HuH-7 (cell line): ENCODE results near the gene GSK3A.

Experiments used
- DNase-seq: peaks from one replicate; pipeline ENCODE4 v3.0.0; 2011; ENCODE audit warnings: low spot score

GSK3A gene

DNA sequence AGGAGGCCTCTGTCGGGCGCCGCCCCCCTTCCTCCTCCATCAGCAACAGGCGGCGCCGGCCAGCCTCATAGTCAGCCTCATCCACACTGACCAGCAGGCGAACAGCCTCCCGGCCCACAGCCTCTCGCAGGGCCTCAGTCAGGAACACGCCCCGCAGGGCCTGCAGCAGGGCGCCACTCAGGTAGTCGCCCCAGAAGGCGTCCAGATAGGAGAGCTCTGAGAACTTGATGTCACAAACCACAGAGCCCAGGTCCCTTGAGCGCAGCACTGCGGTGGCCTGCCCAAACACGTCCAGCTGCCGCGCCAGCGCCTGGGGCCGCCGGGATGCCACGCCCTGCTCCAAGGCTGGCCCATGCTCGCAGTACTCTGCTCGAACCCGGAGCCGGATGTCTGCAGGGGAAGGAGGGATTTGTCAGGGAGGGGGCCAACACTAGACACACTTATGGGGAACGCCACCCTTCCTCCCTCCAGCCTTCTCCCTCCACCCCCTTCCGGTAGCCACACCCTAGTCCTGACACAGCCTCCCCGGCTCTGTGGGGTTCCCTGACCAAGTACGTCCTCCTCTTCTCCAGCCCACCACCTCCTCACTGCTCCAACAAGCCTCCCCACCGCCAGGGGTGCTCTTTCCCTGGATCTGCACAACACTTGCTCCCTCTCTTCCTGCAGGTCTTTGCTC lies 42.8 kb downstream of the GSK3A start:
- no peak for DNase-seq

DNA sequence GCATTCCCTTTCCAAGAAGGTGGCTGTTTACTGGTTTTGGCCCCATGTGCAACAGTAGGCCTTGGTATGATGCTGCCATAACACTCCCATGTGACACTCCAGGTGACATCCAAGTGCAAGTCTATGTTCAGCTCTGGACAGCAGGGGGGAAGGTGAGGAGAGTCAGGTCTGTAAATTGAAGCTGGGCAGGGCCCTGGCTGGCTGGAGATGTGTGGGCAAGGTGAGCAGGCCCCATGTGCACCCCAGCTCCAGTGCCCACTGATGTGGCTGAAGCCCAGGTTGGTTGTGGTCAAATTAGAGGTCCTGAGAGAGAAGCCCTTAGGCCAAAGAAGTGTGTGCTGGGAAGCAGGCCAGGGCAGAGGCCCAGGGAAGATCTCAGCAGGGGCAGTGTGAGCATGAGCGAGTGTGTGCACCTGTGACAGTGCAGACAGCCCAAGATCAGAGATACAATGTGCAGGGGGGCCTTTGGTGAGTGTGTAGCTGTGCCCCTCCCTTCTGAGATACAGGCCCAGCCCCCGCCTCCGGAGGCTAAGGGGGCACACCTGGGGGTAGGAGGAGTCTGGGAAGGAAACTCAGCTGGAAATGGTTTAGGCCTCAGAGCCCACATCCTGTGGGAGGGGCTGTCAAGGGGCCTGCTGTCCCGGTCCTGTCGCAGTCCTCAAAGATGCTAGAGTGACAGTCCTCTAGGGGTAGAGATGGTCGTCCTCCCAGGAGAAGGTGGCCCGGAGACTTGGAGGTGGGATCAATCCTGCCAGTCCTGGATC lies 43.5 kb downstream of the GSK3A start:
- no peak for DNase-seq

DNA sequence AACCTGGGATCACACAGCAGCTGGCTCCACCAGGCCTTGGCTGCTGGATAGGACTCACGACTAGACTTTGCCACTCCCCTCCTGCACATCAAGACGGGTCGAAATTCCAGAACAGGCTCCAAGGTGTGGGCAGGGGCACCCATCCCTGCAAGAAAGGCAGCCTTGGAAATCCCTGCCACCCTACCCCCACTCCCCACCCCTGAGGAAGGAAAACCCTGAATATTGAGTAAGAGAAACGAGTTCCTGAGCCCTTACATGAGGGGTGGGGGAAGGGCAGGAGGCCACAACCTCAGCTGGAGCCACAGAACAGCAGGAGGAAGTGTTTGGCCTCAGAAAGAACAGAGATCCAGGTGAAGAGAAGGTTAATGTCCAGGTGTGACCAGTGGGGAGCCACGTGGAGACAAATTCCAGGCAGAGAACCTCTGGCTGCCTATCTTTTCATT lies 45.0 kb downstream of the GSK3A start:
- DNase-seq, result no peak

DNA sequence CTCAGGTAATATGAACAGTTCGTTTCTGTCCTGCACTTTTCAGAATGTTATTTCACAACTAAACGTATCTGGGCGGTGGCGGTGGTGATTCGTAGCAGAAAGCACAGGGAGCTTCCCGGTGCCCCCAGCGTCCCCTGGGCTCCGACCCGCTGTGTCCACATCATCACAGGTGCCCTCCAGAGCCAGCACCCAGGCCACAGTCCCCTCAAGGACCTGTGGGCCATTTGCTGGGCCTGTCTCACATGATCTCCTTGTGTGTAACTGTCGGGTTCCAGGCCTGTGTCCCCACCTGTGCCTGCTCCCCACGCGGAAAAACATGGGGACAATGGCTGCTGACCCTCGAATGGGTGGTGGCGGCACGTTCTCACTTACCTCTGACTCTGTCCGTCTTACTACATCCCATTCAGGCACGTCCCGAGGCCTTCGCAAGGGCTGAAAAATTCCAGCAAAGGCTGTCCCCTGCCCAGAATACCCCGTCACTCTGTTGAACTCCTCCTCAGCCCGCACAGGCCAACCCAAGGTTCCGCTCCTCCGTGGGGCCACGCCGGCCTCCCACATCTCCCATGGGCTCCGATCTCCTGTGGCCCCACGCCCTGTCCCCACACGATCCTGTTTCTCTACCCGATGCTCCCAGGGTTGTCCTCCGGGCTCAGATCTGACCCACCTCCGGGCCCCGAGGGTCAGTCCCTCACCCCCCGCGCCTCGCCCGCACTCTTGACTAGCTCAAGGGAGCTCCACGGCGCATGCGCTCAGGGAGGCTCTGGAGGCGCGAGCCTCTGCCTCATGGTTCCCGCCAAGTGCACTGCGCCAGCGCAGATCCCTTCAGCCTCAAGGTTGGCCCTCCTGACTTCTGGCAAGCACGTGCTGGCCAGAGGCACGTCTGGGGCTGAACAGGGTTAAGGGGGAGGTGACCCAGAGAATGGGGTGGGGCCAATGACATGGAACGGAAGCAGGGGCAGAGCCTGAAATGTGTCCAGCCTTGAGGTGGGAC lies 46.1 kb downstream of the GSK3A start:
- DNase-seq, result no peak

DNA sequence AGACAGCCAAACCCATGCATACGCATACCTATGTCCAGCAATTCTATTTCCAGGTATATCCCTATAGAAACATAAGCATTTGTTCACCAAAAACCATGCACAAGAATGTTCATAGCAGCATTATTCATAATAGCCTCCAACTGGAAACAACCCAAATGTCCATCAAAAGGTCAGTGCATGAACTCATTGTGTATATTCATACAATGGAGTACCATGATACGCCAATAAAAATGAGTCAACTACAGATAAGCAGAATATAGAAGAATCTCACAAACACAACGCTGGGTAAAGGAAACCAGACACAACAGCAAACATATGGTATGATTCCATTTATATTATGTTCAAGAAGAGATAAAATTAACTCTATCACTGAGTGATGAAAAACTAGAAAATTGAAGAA lies 48.7 kb downstream of the GSK3A start:
- DNase-seq, result no peak

DNA sequence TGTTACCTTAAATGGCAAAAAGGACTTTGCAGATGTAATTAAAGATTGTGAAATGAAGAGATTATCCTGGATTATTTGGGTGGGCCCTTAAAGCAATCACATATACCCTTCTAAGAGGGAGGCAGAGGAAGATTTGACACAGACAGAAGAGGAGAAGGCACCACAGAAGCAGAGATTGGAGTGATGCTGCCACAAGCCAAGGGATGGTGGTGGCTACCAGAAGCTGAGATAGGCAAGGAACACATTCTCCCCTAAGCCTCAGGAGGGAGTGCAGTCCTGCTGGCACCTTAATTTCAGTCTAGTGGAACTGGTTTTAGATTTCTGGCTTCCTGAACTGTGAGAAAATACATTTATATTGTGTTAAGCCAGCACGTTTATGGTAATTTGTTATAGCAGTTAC lies 49.1 kb downstream of the GSK3A start:
- no peak for DNase-seq

DNA sequence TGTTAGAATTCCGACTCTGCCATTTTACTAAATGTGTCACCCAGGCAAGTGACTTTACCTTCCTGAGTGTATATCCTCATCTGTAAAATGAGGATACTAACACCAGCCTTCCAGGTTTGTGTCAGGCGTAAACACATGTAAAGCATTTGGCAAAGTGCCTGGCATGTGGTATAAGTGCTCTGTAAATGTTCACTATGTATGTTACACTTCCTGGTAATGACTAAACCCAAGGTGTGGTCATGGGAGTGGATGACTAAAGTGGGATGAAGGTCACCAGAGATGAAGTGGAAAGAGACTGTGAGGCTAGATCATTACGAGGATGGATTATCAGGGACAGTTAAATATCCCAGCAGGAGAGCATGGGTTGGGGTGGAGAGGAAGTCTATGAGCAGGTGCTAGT lies 50.5 kb downstream of the GSK3A start:
- peak; percentile 52 for DNase-seq

DNA sequence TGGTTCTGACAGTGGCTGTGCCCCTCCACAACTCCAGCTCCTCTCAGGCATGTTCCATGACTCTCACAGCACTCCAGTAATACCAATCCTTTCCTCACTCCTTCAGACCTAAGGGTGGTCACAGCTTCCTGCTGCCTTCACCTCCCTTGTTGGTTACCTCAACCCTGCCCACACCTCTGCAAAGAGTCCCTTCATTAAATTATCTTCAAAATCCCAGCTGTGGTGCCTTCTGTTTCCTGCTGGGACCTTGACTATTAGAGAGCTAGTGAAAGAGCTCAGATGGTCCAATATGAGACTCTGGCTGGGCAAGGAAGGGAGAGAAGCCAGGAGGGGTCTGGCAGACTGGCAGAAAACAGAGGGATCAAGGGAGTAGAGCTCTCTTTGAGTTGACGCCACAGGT lies 51.1 kb downstream of the GSK3A start:
- DNase-seq, result no peak

DNA sequence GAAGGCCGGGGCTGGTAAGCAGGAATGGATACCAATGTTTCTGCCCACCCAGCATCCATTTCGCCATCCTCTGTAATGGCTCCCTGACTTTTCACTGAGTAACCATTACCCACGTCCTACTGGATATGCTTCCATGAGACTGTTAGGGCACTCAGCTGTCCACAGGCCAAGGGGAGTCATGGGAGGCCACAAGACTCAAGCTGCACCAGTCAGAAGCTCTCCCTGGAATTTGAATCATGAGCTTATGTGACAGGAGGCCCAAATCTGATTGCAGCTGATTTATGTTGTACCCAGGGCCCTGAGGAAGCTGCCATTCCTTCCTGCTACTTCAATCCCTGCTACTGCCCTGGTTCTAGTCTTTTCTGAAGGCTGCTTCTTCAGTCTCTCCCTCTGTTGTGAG lies 53.3 kb downstream of the GSK3A start:
- no peak for DNase-seq

DNA sequence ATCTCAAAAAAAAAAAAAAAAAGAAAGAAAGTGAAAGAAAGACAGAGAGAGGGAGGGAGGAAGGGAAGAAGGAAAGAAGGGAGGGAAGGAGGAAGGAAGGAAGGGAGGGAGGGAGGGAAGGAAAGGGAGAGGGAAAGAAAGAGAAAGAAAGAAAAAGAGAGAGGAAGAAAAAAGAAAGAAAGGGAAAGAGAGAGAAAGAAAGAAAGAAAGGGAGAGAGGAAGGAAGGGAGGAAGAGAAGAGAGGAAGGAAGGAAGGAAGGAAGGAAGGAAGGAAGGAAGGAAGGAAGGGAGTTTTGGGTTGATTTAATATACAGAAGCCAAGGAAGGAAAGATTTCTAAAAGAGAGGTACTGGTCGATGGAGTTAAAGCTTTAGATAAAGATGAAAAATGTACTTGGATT lies 53.7 kb downstream of the GSK3A start:
- no peak for DNase-seq

DNA sequence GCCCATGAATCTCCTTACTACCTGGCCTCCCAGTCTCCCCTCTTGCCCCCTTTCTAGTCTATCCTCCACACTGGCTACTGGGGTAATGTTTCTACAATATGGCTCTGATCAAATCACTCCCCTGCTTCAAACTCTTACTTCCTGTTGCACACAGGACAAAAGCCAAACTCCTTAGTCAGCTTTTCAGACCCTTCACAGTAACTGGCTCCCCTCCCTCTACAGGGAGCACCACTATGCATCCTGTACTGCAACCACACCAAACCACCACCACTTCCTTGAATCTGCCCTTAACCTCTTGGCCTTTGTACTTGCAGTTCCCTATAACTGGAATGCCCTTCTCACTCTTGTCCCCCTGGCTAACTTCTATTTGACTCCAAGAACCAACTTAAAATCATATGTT lies 57.1 kb downstream of the GSK3A start:
- no peak for DNase-seq

DNA sequence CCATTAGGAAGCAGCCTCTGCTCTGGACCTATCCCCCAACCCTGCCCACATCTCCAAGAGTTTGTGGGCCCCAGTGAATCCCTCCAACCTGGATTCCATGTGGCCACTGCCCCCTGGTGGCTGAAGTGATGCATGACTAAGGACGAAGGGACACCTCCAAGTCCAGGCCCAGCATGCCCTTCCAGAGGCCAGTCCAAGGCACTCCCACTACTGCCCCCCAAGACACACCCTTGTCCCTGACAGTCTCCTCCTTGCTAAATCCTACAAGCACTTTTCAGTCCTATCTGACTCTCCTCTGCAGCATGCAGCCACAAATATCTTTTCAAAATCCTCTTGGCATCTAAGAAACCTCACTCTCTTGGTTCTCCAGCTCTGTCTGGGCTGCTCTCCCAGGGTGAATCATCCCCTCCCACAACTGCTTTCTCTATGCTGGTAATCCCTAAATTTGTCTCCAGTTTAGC lies 58.0 kb downstream of the GSK3A start:
- peak; percentile 77 for DNase-seq
